22Rv1 (cell line): Measurements from ENCODE around the gene SHROOM4.

ENCODE experiments used
- H3K27ac ChIP-seq: fragments of 450-650 bp; 2 replicates; pipeline ENCODE4 v1.5.1; 2017
- ZFX ChIP-seq: fragments of 450-650 bp; IDR thresholded peaks from 2 replicates; pipeline ENCODE4 v1.6.1; 2017; ENCODE audit warnings: antibody characterized with exemption, borderline replicate concordance
- TF ChIP-seq, protein P1 (sequence below): fragments of 450-650 bp; IDR thresholded peaks from 2 replicates; pipeline ENCODE4 v1.5.1; 2017; ENCODE audit warnings: mild to moderate bottlenecking

SHROOM4 gene

DNA sequence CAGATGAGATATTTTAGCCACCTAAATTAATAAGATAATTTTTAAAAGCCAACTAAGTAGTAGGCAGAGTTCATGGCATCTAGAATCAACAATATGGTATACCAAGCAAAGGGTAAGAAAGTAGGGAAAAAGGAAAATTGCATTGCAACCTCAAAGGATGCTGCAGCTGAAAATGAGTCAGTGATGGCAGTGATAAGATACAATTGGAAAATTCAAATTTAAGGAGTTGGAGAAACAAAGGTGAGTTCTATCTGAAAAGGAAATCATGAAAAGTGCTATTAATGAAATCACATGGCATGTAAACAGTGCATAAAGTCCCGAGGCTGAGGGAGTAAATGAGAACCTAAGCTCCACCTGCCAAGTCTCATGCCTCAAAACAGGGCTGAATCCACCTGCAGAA lies 33.9 kb downstream of the SHROOM4 start:
- H3K27ac ChIP-seq, result no peak overlapping the region
- TF ChIP-seq ZFX, result no peak

DNA sequence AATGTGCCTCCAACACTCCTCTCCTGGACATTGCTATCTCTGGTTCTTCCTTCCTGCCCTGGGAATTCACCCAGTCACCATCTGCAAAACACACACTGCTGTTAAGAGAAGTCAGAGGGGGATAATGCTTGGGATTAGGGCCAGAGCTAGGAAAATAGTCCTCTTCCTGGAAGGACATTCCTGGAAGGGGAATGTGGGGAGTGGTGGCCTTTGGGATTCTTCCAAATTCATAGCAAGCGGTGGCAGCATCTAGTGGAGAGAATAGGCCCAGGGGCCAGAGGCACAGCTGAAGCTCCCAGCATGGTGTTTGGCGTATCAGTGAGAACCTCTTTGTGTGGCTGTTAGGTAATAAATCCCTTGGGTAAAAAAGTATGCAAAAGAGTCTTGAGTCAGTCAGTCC lies 34.3 kb downstream of the SHROOM4 start:
- no peak overlapping the region for H3K27ac ChIP-seq
- TF ChIP-seq, protein P1, sequence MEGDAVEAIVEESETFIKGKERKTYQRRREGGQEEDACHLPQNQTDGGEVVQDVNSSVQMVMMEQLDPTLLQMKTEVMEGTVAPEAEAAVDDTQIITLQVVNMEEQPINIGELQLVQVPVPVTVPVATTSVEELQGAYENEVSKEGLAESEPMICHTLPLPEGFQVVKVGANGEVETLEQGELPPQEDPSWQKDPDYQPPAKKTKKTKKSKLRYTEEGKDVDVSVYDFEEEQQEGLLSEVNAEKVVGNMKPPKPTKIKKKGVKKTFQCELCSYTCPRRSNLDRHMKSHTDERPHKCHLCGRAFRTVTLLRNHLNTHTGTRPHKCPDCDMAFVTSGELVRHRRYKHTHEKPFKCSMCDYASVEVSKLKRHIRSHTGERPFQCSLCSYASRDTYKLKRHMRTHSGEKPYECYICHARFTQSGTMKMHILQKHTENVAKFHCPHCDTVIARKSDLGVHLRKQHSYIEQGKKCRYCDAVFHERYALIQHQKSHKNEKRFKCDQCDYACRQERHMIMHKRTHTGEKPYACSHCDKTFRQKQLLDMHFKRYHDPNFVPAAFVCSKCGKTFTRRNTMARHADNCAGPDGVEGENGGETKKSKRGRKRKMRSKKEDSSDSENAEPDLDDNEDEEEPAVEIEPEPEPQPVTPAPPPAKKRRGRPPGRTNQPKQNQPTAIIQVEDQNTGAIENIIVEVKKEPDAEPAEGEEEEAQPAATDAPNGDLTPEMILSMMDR, result no peak
- TF ChIP-seq ZFX, result no peak

- H3K27ac ChIP-seq, result no peak overlapping the region
- TF ChIP-seq, protein P1, result no peak
- TF ChIP-seq ZFX, result no peak
Measured at GRCh38 chrX:50778272-50778671, 35.7 kb downstream of the SHROOM4 start.

DNA sequence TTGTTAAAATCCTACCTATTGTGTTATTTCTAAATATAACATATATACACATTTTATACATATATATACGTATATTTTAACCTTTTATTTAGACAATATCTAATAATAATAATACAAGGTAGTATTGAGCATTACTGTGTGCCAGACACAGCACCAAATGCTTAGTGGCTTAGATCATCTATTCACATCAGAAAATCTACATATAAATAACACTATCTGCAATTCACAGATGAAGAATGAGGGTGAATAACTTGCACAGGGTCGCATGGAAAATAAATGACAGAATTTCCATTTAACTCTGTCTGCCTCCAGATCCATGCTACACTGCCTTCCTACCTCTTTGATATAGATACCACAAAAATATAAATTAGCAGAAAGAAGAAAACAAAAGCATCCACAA lies 37.7 kb downstream of the SHROOM4 start:
- H3K27ac ChIP-seq, result no peak overlapping the region
- TF ChIP-seq, protein P1, result no peak
- no peak for TF ChIP-seq ZFX

DNA sequence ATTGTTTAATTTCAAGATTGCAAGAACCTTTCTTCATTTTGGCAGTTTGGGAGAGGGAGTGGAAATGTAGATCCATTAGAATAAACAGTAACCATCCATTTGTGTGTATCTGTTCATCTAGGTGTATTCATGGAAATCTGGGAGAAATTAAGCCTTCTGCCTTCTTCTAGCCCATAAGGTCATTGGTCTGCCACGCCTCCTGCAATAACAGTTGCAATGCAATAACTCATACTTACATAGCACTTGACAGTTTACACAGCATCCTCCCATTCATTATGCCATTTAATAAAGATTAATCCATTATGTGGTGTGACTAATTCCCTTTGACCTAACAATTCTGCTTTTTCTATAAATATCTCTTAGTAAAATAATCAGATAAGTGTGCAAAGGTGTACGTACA lies 42.6 kb downstream of the SHROOM4 start:
- no peak for TF ChIP-seq ZFX
- TF ChIP-seq, protein P1, result no peak

GRCh38 chrX:50770702-50771101 lies 43.3 kb downstream of the SHROOM4 start:
- H3K27ac ChIP-seq, result peak overlapping the region; percentile 58
- TF ChIP-seq, protein P1, result no peak
- TF ChIP-seq ZFX, result no peak

More for the DNA sequence above, 42.6 kb downstream of the SHROOM4 start:
- H3K27ac ChIP-seq, result no peak overlapping the region

GRCh38 chrX:50769389-50770063 lies 44.5 kb downstream of the SHROOM4 start:
- peak overlapping the region; percentile 58 for H3K27ac ChIP-seq

More at GRCh38 chrX:50769389-50770063, 44.5 kb downstream of the SHROOM4 start:
- TF ChIP-seq, protein P1, result no peak
- no peak for TF ChIP-seq ZFX
